ENCODE measurements around the gene RBM3.

DNA sequence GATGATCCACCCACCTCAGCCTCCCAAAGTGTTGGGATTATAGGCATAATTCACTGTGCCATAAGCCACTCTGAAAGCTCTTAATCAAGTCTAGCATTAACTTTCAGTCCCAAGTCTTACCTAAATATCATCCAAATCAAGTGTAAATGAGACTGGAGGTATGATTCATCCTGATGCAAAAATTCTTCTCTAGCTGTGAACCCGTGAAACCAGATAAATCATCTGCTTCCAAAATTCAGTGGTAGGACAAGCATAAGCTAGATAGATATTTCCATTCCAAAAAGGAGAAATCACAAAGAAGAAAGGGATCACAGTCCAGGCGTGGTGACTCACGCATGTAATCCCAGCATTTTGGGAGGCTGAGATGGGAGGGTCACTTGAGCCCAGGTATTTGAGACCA, 43.5 kb upstream of the RBM3 start:
- TF ChIP-seq CTCF (IDR thresholded peaks at IDR 0.05), result no peak
- no peak for TF ChIP-seq EZH2 (IDR thresholded peaks at IDR 0.05)

All from neural progenitor cell (in vitro differentiated cells).